Dendritic cell treated with granulocyte-macrophage colony-stimulating factor and Interleukin-4, amounts not matched to agents 40 ng/mL and 50 ng/mL, for 4 days (primary cell): ENCODE data around the gene ICA1.
"Not testable (repeated sequence)": the region's sequence is repeated elsewhere in the genome, so short reads cannot be mapped to it uniquely, and the experiment has no call there.

ENCODE experiments used
- H3K27ac Mint-ChIP-seq: one replicate; pipeline ENCODE4 v1.8.0; 2022; ENCODE audit warnings: mild to moderate bottlenecking, mixed read lengths
- H3K27me3 Mint-ChIP-seq: one replicate; pipeline ENCODE4 v1.8.0; 2022; ENCODE audit warnings: mild to moderate bottlenecking, mixed read lengths
- H3K36me3 Mint-ChIP-seq: one replicate; pipeline ENCODE4 v1.8.0; 2022; ENCODE audit warnings: low read depth, mixed read lengths
- H3K4me1 Mint-ChIP-seq: one replicate; pipeline ENCODE4 v1.8.0; 2022; ENCODE audit warnings: low read depth, mixed read lengths
- H3K4me3 Mint-ChIP-seq: one replicate; pipeline ENCODE4 v1.8.0; 2022; ENCODE audit warnings: mild to moderate bottlenecking, moderate library complexity, mixed read lengths
- H3K9me3 Mint-ChIP-seq: one replicate; pipeline ENCODE4 v1.8.0; 2022; ENCODE audit warnings: mixed read lengths
- intact Hi-C: fragments of 100-400 bp; cut with micrococcal nuclease; formaldehyde crosslinking; loops from one replicate; pipeline ENCODE4 v1.15.0; 2022

Gene ICA1

DNA sequence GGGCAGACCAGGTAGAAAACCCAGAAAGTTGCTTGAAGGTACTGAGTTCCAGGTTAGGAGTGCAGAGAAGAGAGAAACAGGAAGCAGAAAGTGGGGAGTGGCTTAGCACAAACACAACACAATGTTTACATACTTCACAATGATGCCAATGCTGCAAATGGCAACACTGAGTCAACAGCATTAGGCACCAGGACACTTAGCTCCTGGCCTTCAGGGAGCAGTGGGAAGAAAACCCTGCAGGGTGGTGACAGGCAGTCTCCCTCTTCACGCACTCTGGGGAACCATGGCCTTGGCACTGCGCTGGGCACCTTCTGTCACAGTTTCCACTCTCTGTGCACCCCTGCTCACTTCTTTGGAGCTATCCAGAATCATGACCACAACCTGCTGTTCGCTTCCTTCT is 7.3 kb downstream of the ICA1 start:
- no peaks in the 10 kb centered on the region for H3K9me3 Mint-ChIP-seq
- intact Hi-C loops, result no loop called here
- H3K27me3 Mint-ChIP-seq, result no peaks in the 10 kb centered on the region
- no peaks in the 10 kb centered on the region for H3K36me3 Mint-ChIP-seq
- H3K4me1 Mint-ChIP-seq, result peaks cover 10% of the 10 kb centered on the region
- no peak overlapping the region for H3K27ac Mint-ChIP-seq
- H3K4me3 Mint-ChIP-seq, result no peak overlapping the region

DNA sequence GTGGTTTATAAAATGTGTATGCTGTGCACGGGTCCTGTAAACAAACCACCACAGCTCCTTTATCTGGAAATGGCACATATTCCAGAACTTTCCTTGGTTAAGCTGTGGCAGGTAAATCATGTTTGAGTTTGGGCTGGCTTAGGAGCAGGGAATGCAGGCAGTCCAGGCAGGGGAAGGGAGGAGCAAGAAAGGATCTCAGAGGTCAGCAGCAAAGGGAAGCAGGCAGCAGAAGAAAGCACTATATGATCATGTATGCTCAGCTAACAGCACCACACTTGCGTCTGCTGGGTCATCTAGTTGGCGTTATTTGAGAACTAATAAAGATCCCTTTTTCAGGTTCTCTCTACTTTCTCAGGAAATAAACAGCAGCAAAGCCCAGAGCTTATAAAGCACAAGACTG is 7.8 kb downstream of the ICA1 start:
- H3K4me1 Mint-ChIP-seq, result peaks cover 14% of the 10 kb centered on the region
- H3K4me3 Mint-ChIP-seq, result no peak overlapping the region
- no peaks in the 10 kb centered on the region for H3K9me3 Mint-ChIP-seq
- no peaks in the 10 kb centered on the region for H3K36me3 Mint-ChIP-seq
- intact Hi-C loops, result no loop called here
- no peaks in the 10 kb centered on the region for H3K27me3 Mint-ChIP-seq
- H3K27ac Mint-ChIP-seq, result no peak overlapping the region

DNA sequence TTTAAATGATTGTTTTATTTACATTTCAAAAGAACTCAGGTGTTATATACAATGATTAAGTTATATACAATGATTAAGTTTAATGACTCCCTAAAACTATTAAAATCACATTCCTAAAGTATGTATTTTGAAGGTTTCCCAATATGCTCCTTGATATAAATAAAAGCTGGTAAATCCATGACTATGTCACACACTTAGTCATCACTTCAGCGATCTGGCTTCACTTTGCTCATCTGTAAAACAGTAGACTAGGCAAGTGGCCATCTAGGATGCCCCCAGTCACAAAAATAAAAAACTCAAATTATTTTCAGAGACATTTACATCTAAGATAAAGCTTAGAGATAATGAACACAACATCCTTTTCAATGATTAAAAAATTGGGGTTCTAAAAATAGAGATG is 10.8 kb downstream of the ICA1 start:
- Mint-ChIP-seq H3K27me3 (no peaks in the 10 kb centered on the region), H3K36me3 (no peaks in the 10 kb centered on the region), H3K27ac (no peak overlapping the region), H3K4me1 (peaks cover 17% of the 10 kb centered on the region), H3K9me3 (no peaks in the 10 kb centered on the region), H3K4me3 (no peak overlapping the region)
- intact Hi-C loops, result no loop called here

DNA sequence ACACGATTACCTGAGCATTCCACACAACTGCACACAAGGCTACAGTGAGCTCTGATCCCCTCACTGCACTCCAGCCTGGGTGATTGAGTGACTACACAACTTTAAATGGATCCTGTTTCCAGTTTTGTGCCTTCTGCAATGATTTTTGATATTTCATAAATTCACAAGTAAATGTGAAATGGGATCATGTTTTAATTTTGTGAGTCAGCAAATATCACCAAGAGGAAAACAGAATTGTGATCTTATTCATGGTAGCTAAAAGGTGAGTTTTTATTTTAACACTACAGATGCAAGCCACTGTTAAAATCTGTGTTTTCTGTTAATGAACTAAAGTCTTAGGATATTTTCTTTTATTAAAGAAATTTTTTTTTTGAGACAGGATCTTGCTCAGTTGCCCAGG is 11.4 kb downstream of the ICA1 start:
- intact Hi-C loops, result no loop called here
- Mint-ChIP-seq H3K4me3 (no peak overlapping the region), H3K4me1 (peaks cover 17% of the 10 kb centered on the region), H3K36me3 (no peaks in the 10 kb centered on the region), H3K27me3 (no peaks in the 10 kb centered on the region), H3K9me3 (no peaks in the 10 kb centered on the region), H3K27ac (no peak overlapping the region)

DNA sequence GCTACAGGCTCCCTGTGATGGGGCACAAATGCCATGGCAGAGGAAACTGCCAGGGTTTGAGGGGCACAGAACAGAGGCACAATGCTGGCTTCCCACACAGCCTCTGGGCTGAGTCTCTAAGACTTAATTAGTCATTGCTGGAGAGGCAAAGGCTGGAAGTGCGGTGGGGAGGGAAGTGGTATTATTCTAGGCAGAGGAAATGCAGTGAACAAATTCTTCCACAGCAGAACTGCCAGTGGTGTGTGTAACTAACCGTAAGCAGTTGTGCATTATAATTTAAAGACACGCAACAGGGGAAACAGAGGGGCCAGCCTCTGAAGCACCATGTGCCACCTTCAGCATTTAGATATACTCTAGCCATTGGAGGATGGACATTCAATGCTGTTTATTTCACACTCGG is 12.8 kb downstream of the ICA1 start:
- H3K27ac Mint-ChIP-seq, result no peak overlapping the region
- H3K9me3 Mint-ChIP-seq, result no peaks in the 10 kb centered on the region
- intact Hi-C loops, result no loop called here
- H3K4me1 Mint-ChIP-seq, result peaks cover 14% of the 10 kb centered on the region
- no peak overlapping the region for H3K4me3 Mint-ChIP-seq
- H3K27me3 Mint-ChIP-seq, result no peaks in the 10 kb centered on the region
- H3K36me3 Mint-ChIP-seq, result no peaks in the 10 kb centered on the region

DNA sequence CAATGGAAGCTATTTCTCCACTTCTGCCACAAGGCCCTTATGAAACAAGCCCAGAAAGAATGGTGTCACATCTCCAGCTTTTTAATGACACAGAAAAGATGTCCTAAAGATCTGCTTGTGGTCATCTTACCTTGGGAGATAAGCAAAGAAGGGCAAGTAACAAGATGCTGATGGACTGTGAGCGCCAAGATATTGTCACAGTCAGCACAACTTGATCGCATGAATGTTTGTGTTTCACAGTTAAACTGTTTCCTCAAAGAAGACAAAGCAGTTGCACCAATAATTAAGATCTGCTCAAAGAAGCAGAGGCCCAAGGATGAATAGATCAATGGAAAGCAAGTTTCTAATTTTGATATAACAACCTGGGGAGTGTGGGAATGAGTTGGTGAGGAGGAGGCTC is 15.9 kb downstream of the ICA1 start:
- Mint-ChIP-seq H3K9me3 (peaks cover 26% of the 10 kb centered on the region), H3K4me3 (no peak overlapping the region)
- intact Hi-C loops, result no loop called here

DNA sequence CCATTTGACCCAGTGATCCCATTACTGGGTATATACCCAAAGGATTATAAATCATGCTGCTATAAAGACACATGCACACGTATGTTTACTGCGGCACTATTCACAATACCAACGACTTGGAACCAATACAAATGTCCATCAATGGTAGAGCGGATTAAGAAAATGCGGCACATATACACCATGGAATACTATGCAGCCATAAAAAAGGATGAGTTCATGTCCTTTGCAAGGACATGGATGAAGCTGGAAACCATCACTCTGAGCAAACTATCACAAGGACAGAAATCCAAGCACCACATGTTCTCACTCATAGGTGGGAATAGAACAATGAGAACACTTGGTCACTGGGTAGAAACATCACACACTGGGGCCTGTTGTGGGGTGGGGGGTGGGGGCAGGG is 16.9 kb downstream of the ICA1 start:
- H3K27me3 Mint-ChIP-seq, H3K36me3 Mint-ChIP-seq, H3K27ac Mint-ChIP-seq, H3K4me3 Mint-ChIP-seq, intact Hi-C loops: not testable (repeated sequence)
- peaks cover 26% of the 10 kb centered on the region for H3K9me3 Mint-ChIP-seq
- peaks cover 11% of the 10 kb centered on the region for H3K4me1 Mint-ChIP-seq

More for the DNA sequence above, 15.9 kb downstream of the ICA1 start:
- no peak overlapping the region for H3K27ac Mint-ChIP-seq
- no peaks in the 10 kb centered on the region for H3K36me3 Mint-ChIP-seq
- H3K27me3 Mint-ChIP-seq, result no peaks in the 10 kb centered on the region
- H3K4me1 Mint-ChIP-seq, result peaks cover 11% of the 10 kb centered on the region

DNA sequence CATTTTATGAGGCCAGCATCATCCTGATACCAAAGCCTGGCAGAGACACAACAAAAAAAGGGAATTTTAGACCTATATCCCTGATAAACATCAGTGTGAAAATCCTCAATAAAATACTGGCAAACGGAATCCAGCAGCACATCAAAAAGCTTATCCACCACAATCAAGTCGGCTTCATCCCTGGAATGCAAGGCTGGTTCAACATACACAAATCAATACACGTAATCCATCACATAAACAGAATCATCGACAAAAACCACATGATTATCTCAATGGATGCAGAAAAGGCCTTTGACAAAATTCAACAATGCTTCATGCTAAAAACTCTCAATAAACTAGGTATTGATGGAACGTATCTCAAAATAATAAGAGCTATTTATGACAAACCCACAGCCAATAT is 18.9 kb downstream of the ICA1 start:
- H3K27ac Mint-ChIP-seq, H3K4me3 Mint-ChIP-seq, H3K4me1 Mint-ChIP-seq, intact Hi-C loops, H3K36me3 Mint-ChIP-seq, H3K27me3 Mint-ChIP-seq: not testable (repeated sequence)
- peaks cover 26% of the 10 kb centered on the region for H3K9me3 Mint-ChIP-seq

DNA sequence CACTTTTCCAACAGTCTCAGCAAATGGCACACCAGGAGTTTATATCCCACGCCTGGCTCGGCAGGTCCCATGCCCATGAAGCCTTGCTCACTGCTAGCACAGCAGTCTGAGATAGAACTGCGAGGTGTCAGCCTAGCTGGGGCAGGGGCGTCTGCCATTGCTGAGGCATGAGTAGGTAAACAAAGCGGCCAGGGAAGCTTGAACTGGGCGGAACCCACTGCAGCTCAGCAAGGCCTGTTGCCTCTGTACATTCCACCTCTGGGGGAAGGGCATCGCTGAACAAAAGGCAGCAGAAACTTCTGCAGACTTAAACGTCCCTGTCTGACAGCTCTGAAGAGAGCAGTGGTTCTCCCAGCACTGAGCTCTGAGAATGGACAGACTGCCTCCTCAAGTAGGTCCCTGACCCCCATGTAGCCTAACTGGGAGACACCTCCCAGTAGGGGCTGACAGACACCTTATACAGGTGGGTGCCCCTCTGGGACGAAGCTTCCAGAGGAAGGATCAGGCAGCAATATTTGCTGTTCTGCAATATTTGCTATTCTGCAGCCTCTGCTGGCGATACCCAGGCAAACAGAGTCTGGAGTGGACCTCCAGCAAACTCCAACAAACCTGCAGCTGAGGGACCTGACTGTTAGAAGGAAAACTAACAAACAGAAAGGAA is 22.1 kb downstream of the ICA1 start:
- H3K36me3 Mint-ChIP-seq, intact Hi-C loops, H3K4me1 Mint-ChIP-seq, H3K27ac Mint-ChIP-seq, H3K4me3 Mint-ChIP-seq, H3K27me3 Mint-ChIP-seq: not testable (repeated sequence)
- peaks cover 26% of the 10 kb centered on the region for H3K9me3 Mint-ChIP-seq

DNA sequence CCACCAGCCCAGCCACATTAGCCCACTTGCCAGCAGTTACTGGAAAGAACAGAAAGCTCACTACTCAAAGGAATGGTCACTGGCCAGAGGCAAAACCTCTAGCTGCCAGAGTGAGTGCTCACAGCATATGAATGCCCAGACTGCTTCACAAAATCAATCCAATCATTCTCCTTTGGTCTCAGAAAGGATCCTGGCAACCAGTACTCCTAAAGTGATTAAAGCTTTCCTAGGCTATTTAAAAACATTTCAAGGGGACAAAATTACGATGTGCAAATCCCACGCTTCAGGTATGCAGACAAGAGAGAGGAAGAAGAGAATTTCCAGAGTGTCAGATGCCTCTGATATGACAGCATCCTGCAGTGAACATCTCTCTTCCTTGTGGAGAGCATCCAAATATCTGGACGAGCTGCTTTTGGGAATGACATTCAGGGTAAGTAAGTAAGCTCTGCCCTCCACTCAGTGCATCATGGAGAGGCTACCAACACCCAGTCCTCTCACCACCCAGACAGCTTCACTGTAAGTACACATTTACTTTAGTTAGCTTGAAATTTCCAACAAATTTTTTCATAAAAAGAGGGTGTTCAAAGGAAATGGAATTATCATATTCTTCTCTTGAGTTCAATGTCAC is 25.1 kb downstream of the ICA1 start:
- Mint-ChIP-seq H3K4me3 (no peak overlapping the region), H3K36me3 (no peaks in the 10 kb centered on the region), H3K4me1 (no peaks in the 10 kb centered on the region), H3K27me3 (no peaks in the 10 kb centered on the region), H3K9me3 (peaks cover 4% of the 10 kb centered on the region), H3K27ac (no peak overlapping the region)
- intact Hi-C loops, result no loop called here

DNA sequence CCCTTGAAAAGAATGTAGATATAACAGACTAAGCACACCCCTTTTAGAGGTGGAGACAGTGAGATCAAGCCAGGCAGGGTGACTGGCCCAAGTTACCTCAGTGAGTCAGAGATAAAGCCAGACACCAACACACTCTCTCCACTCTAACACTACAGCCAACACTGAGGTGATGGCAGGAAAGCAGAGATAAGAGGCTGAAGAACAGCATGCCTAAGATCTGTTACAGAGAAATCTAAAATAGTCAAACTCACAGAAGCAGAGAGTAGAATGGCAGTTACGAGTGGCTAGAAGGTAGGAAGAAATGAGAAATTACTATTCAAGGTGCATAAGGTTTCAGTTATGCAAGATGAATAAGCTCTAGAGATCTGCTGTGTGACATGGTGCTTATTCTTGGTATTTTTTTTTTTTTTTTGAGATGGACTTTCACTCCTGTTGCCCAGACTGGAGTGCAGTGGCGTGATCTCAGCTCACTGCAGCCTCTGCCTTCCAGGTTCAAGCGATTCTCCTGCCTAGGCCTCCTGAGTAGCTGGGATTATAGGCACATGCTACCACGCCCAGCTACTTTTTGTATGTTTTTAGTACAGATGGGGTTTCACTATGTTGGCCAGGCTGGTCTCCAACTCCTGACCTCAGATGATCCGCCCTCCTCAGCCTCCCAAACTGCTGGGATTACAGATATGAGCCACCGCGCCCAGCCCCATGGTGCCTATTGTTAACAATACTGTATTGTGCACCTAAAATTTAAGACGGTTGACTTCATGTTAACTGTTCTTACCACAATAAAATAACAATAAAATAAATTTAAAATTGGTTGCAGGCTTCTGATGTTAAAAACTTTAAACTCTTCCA is 28.7 kb downstream of the ICA1 start:
- Mint-ChIP-seq H3K4me3 (no peak overlapping the region), H3K27me3 (no peaks in the 10 kb centered on the region), H3K27ac (no peak overlapping the region), H3K4me1 (no peaks in the 10 kb centered on the region), H3K36me3 (no peaks in the 10 kb centered on the region), H3K9me3 (no peaks in the 10 kb centered on the region)
- intact Hi-C loops, result no loop called here

DNA sequence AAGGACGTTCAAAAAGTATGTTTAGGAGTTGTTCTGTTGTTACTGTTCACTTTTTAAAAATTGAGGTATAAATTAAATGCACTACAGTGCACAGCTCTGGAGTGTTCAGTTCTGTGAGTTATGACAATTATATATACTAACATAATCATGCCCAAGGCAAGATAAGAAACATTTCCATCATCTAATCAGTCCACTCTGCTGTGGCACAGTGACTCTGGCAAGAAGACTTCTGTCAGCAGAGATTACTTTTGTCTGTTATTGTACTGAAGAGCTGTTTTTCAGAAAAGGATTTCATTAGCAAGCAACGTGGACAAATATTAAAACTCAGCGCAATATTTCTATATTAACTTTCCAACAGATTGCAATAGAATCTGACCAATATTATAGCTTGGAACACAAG is 32.0 kb downstream of the ICA1 start:
- Mint-ChIP-seq H3K27ac (no peak overlapping the region), H3K4me3 (no peak overlapping the region), H3K36me3 (no peaks in the 10 kb centered on the region), H3K9me3 (no peaks in the 10 kb centered on the region), H3K4me1 (no peaks in the 10 kb centered on the region), H3K27me3 (no peaks in the 10 kb centered on the region)
- intact Hi-C loops, result no loop called here

DNA sequence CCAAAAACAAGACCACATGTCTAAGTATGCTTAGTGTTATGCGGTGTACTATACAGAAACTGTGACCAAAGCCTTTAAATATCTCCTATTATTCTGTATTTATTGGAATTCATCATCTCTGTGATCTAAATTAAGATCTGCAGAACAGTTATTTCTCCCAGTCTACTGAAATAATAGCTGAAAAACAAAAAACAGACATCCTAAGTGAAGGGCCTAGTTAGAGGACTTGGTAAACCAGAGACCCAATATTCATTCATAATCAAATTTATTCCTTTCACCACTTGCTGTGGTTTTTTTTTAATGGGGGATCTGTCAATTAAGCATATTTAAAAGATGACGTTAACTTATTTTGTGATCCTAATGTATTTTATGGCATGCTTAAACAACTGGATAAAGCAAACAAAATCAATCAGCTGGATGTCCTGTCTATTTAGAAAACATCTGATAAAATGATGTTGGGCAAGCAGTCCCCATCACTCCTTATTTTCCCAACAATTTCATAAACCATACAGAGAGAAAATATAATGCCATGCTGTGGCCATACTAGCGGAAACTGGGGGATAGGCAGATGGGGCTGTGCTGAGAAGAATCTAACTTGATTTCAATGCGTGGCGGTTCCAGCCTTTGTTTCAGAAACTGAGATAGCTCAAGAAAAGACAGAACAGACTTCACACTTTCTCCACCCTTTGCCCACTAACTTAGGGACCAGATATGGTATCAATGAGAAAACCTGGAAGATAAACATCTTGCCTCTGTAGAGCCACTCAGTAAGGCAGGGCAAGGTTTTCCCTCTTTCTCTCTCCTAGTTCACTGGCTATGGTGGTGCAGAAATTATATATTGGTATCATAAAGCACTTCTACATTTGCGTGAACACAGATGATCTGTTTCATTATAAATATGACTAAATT is 32.9 kb downstream of the ICA1 start:
- no peaks in the 10 kb centered on the region for H3K4me1 Mint-ChIP-seq
- intact Hi-C loops, result no loop called here
- no peaks in the 10 kb centered on the region for H3K36me3 Mint-ChIP-seq
- H3K9me3 Mint-ChIP-seq, result no peaks in the 10 kb centered on the region
- no peak overlapping the region for H3K4me3 Mint-ChIP-seq
- no peak overlapping the region for H3K27ac Mint-ChIP-seq
- H3K27me3 Mint-ChIP-seq, result no peaks in the 10 kb centered on the region

DNA sequence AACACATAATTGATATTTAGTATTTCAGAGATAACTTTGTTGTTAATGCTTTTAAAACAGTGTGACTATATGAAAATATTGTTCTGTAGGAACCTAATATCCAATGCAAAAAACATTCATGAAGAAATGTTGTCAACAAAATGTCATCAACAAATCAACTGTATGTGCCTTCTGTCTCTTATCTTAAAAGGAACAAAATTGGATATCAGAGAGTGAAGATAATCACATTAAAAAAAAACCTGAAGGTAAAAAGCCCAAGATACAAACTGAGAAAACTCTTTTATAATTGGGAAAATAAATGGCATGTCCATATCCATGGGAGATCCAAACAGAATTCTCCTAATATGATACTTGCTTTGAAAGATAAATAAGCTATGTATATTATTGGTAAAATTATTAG is 33.9 kb downstream of the ICA1 start:
- H3K27ac Mint-ChIP-seq, result no peak overlapping the region
- no peak overlapping the region for H3K4me3 Mint-ChIP-seq
- H3K9me3 Mint-ChIP-seq, result no peaks in the 10 kb centered on the region
- intact Hi-C loops, result no loop called here
- H3K4me1 Mint-ChIP-seq, result no peaks in the 10 kb centered on the region
- H3K27me3 Mint-ChIP-seq, result no peaks in the 10 kb centered on the region
- no peaks in the 10 kb centered on the region for H3K36me3 Mint-ChIP-seq
